GM19099 (cell line): Measurements from ENCODE around the gene ZFHX2.
A peak's percentile ranks its signal among the peaks of the same experiment; 100 is the strongest.

Experiments
- POLR2A ChIP-seq: IDR thresholded peaks from 3 replicates; pipeline ENCODE4 v1.6.1; 2011; ENCODE audit warnings: low read depth; ENCODE audit not compliant: insufficient read length; ENCODE audit errors: extremely low read depth

Gene ZFHX2

DNA sequence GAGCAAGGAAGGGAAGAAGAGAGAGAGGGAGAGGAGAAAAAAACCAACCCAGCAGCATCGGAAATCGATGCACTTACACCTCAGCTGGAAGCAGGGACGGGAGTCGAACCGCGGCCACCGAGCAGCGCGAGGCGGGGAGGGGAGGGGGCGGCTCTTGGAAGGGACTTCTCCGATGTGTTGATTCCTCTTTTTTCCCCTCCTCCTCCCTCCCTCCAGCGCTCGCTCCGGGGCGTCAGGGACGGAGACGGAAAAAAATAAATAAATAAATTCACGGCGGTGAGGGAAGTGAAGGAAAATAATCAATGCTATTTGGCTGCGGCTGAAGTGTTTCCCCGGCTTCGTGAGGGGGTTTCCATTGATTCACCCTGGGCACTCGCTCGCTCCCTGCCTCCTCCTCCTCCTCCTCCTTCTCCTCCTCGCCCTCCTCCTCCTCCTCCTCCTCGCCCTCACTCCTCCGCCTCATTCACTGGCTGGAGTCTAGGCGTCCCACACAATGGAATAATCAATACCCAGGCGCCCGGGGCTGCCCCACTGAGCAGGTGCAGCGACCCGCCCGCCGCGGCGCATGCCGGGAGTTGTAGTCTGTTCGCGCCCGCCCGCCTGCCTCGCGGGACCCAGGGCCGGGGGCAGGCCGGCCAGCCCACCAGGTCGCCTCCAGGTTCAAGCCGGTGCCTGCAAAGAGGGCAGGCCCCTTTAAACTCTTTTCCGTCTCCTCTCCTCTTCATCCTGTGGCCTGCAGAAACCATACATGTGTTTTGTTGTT is at the start of gene ZFHX2:
ZFHX2 (minus strand) TSS at position 500 of the 763 bp plus-strand sequence. CDS start 16,440 bp downstream, outside the sequence.
- TF ChIP-seq POLR2A = peak; percentile 59

DNA sequence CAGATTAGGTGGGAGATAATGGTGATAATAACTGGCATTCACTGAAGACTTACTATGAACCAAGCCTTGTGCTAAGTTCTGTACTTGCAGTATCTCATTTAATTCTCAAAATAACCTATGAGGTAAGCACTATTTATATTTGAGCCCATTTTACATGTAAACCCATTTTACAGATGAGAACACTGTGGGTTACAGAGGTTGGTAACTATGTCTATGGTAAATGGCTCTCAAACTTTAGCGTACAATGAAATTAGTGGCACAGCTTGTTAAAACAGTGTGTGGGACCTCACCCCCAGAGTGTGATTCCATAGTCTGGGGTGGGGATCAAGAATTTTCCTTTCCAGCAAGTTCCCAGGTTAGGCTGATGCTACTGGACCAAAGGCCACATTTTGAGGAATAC is 49.2 kb upstream of the ZFHX2 start:
- no peak for TF ChIP-seq POLR2A

DNA sequence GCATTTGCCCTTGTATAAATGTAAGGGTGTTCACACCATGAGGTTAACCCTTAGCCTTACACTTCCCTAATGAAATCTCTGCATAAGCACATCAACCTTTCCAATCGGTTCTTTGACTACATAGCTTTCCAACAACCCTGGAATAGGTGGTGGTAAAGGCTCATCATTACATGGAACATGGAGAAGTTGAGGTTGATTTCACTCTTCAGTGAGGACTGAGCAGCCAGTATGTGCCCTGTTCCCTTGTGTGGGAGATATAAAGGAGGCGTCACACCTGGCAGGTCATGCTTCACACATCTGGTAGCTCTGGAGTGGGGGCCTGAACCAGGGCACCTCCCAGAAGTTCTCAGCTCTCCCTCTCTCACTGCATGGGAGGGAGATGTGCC is 48.8 kb upstream of the ZFHX2 start:
- no peak for TF ChIP-seq POLR2A

DNA sequence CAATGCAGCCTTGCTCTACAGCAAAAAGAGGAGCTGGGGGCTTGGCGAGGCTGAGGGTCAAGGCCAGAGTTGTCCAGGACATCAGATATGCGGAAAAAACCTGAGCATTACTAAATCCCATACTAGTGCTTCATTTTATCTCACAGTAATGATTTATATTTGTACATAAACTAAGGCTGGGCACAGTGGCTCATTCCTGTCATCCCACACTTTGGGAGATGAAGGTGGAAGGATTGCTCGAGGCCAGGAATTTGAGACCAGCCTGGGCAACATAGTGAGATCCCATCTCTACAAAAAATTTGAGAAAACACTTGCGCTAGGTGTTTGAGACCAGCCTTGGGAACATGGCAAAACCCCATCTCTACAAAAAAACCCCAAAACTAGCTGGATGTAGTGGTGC is 38.6 kb upstream of the ZFHX2 start:
- TF ChIP-seq POLR2A = no peak

- no peak for TF ChIP-seq POLR2A
Observed at GRCh38 chr14:23589606-23590005, 38.0 kb upstream of the ZFHX2 start.

DNA sequence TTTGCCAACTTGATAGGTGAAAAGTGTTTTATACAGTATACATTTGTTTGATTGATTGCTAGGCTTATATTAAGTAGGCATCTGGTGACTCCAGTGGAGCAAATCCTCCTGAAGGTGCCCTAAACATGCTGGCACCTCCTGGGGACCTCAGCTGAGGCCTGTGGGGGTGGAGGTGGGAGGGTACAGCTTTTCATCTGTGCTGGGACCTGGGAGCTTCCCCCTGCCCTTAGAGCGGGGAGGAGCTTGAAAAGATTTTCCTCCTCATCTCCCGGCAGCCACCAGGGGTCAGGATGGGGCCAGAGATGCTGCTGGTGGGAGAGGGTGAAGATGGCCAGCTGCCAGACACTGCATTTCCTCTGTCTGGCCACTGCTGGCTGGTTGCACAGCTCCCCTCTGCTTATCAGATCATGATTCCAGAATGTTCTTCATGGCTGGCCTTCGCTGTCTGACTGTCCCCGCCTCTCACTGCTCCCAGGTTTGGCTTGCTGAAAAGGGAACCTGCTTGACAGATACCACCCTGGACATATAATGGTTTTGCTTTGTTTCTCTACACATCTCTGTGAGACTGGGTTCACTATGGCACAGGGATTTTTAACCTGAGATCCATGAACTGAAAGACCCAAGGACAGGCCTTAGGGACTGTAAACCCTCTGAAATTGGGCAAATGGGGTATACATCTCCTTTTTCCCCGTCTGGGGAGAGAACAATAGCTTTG is 37.5 kb upstream of the ZFHX2 start:
- no peak for TF ChIP-seq POLR2A

DNA sequence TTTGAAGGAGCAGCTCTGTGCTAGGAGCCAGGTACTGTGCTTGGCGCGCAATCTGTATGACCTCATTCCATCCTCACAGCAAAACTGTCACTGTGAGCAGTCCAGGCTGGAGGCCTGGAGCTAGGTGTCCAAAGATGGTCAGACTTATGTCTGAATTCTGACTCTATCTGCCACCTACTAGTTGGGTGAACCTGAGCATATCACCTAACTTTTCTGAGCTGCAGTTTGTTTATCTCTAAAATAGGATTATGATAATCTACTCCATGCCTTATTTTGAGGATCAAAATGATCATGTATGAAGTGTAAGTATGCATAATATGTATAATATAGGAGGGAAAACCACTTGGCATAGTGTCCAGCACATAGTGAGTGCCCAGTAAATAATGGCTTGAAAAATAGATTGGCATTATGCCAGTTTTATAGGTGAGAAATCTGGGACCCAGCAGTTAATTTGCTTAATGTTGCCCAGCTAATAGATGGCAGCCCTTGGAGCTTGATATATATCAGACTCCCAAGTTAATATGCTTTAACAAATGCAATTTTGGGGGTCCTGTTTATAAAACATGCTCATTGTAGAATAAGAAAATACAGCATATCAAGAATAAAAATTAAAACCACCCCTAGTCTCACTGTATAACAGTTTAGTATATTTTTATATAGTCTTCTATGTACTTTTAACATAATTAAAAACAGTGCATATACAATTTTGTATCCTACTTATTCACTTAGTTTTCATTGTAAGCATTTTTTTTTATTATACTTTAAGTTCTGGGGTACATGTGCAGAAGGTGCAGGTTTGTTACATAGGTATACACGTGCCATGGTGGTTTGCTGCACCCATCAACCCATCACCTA is 31.6 kb upstream of the ZFHX2 start:
- TF ChIP-seq POLR2A = no peak

GRCh38 chr14:23580948-23581281 is 29.4 kb upstream of the ZFHX2 start:
- TF ChIP-seq POLR2A = no peak

- TF ChIP-seq POLR2A = no peak
Observed at GRCh38 chr14:23580152-23580926, 28.8 kb upstream of the ZFHX2 start.

GRCh38 chr14:23579739-23580138 is 28.2 kb upstream of the ZFHX2 start:
- TF ChIP-seq POLR2A = no peak

DNA sequence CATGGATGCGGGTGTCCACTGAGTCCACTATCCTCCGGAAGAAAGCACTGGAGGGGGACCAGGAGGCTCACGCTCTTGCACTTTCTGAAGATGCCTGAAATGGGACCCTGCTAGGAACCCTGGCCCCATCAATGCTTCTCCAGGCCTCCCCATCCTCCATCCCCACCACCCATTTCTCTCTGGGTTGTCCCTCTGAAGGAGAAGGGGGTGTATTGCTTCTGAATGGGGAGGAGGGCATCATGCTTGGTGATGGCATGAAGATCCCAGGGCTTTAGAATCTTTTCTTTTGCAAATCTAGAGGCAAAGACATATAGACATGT is 27.7 kb upstream of the ZFHX2 start:
- no peak for TF ChIP-seq POLR2A

GRCh38 chr14:23578560-23579310 is 27.2 kb upstream of the ZFHX2 start, which contains the start of gene JPH4:
TSS of gene JPH4 (minus strand) at chr14:23578790. CDS start at chr14:23577453, 1,337 bp downstream.
- no peak for TF ChIP-seq POLR2A

- TF ChIP-seq POLR2A = no peak
Observed at GRCh38 chr14:23577710-23578392, 26.3 kb upstream of the ZFHX2 start.
